ENCODE data around the gene SRRM1. TPM values are rescaled to one million over a fixed set of nuclear protein-coding genes. Genes with fewer than 3 reads are reported as not detected.

Gene SRRM1
- polyA plus RNA-seq, 3 donors, result 55.9 to 106 (median 75.9) TPM

GRCh38 chr1:24621121-24621520 is 22.0 kb upstream of the SRRM1 start:
- Mint-ChIP-seq H3K4me3 (no peak overlapping the region), H3K9me3 (peaks cover 0 to 3% (median 2%) of the 10 kb centered on the region in 7 donors), H3K27ac (no peak overlapping the region), H3K27me3 (ENCODE audit: low read depth in 3 of 3) (peaks cover 7 to 14% (median 13%) of the 10 kb centered on the region in 3 donors), H3K4me1 (no peaks in the 10 kb centered on the region), H3K36me3 (no peaks in the 10 kb centered on the region)
- Histone ChIP-seq H3K79me2 (ENCODE audit: insufficient read depth, low read length) (no peaks in the 10 kb centered on the region), H3K27me3 (ENCODE audit: control insufficient read depth in 2 of 2, insufficient read depth in 2 of 2, low read length in 2 of 2) (peaks cover 0 to 6% of the 10 kb centered on the region in 2 donors), H3K27ac (ENCODE audit: low read depth in 1 of 2, low read length in 2 of 2) (no peak overlapping the region), H3K9ac (ENCODE audit: insufficient read depth, low read length, poor library complexity, severe bottlenecking) (no peak overlapping the region), H4K20me1 (ENCODE audit: insufficient read depth, low read length) (no peaks in the 10 kb centered on the region), H3K9me3 (replicated peaks in 1 of 2; ENCODE audit: control insufficient read depth in 1 of 2, insufficient read depth in 1 of 2, low read length in 2 of 2) (no peaks in the 10 kb centered on the region), H3K4me2 (replicated peaks; ENCODE audit: extremely low read depth, low read length, poor library complexity, severe bottlenecking) (no peak overlapping the region), H2AFZ (ENCODE audit: insufficient read depth, low read depth, low read length, poor library complexity, severe bottlenecking) (no peak overlapping the region), H3K4me1 (ENCODE audit: control insufficient read depth in 1 of 2, insufficient read depth in 2 of 2, low read length in 2 of 2) (no peaks in the 10 kb centered on the region), H3K4me3 (replicated peaks in 1 of 3; ENCODE audit: low read depth in 2 of 3, low read length in 3 of 3) (no peak overlapping the region), H3K36me3 (replicated peaks in 1 of 2; ENCODE audit: control insufficient read depth in 1 of 2, insufficient read depth in 2 of 2, low read length in 2 of 2) (no peaks in the 10 kb centered on the region)
- WGBS (ENCODE audit: insufficient coverage), result no CpG with 5 or more reads among the region's 5 CpGs
- no peak for TF ChIP-seq CTCF (IDR thresholded peaks at IDR 0.05)
- no peak for DNase-seq
- intact Hi-C loops (cut with micrococcal nuclease), result no loop called here

GRCh38 chr1:24622218-24622617 is 20.9 kb upstream of the SRRM1 start:
- Histone ChIP-seq H3K36me3 (replicated peaks in 1 of 2; ENCODE audit: control insufficient read depth in 1 of 2, insufficient read depth in 2 of 2, low read length in 2 of 2) (no peaks in the 10 kb centered on the region), H2AFZ (ENCODE audit: insufficient read depth, low read depth, low read length, poor library complexity, severe bottlenecking) (no peak overlapping the region), H4K20me1 (ENCODE audit: insufficient read depth, low read length) (no peaks in the 10 kb centered on the region), H3K27ac (ENCODE audit: low read depth in 1 of 2, low read length in 2 of 2) (no peak overlapping the region), H3K27me3 (ENCODE audit: control insufficient read depth in 2 of 2, insufficient read depth in 2 of 2, low read length in 2 of 2) (peaks cover 0 to 2% of the 10 kb centered on the region in 2 donors), H3K79me2 (ENCODE audit: insufficient read depth, low read length) (no peaks in the 10 kb centered on the region), H3K9ac (ENCODE audit: insufficient read depth, low read length, poor library complexity, severe bottlenecking) (no peak overlapping the region), H3K9me3 (replicated peaks in 1 of 2; ENCODE audit: control insufficient read depth in 1 of 2, insufficient read depth in 1 of 2, low read length in 2 of 2) (no peaks in the 10 kb centered on the region), H3K4me1 (ENCODE audit: control insufficient read depth in 1 of 2, insufficient read depth in 2 of 2, low read length in 2 of 2) (no peaks in the 10 kb centered on the region), H3K4me3 (replicated peaks in 1 of 3; ENCODE audit: low read depth in 2 of 3, low read length in 3 of 3) (no peak overlapping the region), H3K4me2 (replicated peaks; ENCODE audit: extremely low read depth, low read length, poor library complexity, severe bottlenecking) (no peak overlapping the region)
- intact Hi-C loops (cut with micrococcal nuclease), result no loop called here
- Mint-ChIP-seq H3K27ac (no peak overlapping the region), H3K9me3 (peaks cover 0 to 3% (median 0%) of the 10 kb centered on the region in 7 donors), H3K27me3 (ENCODE audit: low read depth in 3 of 3) (peaks cover 7 to 12% (median 11%) of the 10 kb centered on the region in 3 donors), H3K4me1 (no peaks in the 10 kb centered on the region), H3K36me3 (no peaks in the 10 kb centered on the region), H3K4me3 (no peak overlapping the region)
- no peak for DNase-seq
- TF ChIP-seq CTCF (IDR thresholded peaks at IDR 0.05), result no peak
- 70% methylated on average over 2 of the region's 4 CpGs for WGBS (ENCODE audit: insufficient coverage)
